LHCN-M2 (cell line): Measurements from ENCODE around the gene ELOVL6. TPM values are rescaled to one million over a fixed set of nuclear protein-coding genes. Genes with fewer than 3 reads are reported as not detected.
"Not testable (repeated sequence)": the region's sequence is repeated elsewhere in the genome, so short reads cannot be mapped to it uniquely, and the experiment has no call there.

Experiments
- DNase-seq: peaks from one replicate; pipeline ENCODE4 v3.0.0-alpha.2; 2012; ENCODE audit warnings: low read depth
- total RNA-seq: library from RNA; depleted of rRNA; stranded (reverse); fragments of >200 nt; gene quantifications from 2 replicates; pipeline ENCODE4 v1.2.3, GENCODE V29; 2014

Gene ELOVL6
- total RNA-seq, 1 experiment from 2014 or later = 10.7 TPM

DNA sequence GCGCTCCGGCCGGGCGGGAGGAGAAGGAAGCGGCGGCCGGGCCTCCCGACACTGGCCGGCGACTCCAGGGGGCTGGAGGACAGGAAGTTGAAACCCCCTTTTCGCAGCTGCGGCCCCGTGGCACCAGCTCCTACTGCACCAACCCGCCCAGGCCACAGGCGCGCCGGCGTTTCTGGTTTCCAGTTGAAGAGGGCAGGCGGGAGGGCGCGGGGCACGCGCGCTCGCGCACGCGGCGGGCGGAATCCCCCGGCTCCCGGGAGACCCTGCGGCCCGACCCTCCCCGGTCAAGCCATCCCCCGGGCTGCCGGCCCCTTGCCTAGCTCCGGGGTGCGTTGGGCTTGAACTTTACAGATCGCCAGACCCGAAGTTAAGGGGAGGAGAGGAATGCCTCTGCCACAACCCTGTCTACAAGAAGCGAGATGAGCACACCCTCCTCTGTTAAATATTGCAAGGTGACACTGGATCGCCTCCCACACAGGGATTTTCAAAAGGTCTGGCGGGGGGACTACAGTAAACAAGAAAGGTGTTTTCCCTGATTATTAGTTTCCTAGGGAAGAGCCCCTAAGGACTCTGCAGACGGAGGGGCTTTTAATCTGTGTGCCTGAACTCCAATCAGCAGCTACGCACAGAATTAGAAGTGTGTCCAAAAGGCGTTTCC, 1.4 kb downstream of the ELOVL6 start:
- DNase-seq = peak; percentile 50

DNA sequence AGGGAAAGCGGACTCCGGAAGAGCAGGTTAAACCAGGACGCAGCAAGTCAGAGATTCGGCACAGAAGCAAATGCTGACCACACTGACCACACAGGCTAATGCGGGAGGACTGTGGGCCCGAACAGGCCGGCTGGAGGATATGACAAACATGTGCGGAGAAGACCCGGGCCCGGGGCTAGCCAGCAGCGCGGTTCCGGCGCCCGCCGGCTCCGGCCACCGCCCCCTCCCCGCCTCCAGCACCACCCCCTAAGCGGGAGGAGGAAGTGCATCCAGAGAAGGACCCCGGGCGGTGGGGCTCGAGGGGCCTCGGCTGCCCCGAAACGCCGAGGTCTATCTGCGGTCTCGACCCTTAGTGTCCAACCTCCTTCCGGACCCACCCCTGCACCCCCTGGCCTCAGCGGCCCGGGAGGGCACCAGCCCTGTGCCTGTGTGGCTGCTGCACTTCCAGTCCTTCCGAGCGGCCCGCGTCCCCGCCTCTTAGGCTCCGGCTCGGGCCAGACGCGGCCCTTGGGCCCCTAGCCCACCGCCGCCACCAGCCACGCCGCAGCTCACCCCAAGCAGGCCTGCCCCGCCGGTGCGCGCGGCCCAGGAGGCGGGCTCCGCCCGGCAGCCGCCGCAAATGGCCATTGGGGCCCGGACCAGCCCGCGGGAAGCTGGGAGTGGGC, 2.1 kb downstream of the ELOVL6 start:
- peak; percentile 24 for DNase-seq

DNA sequence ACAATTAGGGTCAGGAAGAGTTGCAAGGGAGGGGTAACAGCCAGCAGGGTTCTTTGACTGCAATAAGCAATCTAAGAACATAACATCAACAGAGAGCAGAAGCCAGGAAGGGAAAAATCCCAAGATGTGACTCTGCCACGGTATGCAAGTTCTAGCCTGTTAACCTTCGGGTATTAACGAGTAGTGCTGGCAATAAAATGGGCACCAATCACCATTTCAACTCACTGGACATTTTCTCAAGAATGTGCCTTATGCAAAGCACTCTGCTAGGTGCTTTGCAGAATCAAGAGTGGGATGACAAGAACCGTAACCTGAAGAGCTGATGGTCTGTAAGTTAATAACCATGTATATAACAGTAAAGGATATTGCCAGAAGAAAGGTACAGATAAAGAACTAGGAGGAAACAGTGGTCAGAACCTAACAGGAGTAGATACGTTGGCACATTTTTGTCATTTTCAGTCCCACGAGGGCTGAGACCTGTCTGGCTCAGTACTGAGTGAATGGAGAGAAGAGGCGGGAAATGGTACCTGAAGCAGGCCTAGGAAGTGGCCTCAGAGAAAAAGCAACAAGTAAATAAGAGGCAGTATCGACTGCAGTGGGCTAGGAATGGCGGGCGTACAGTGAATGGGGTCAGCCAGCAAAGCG, 2.7 kb downstream of the ELOVL6 start:
- no peak for DNase-seq

DNA sequence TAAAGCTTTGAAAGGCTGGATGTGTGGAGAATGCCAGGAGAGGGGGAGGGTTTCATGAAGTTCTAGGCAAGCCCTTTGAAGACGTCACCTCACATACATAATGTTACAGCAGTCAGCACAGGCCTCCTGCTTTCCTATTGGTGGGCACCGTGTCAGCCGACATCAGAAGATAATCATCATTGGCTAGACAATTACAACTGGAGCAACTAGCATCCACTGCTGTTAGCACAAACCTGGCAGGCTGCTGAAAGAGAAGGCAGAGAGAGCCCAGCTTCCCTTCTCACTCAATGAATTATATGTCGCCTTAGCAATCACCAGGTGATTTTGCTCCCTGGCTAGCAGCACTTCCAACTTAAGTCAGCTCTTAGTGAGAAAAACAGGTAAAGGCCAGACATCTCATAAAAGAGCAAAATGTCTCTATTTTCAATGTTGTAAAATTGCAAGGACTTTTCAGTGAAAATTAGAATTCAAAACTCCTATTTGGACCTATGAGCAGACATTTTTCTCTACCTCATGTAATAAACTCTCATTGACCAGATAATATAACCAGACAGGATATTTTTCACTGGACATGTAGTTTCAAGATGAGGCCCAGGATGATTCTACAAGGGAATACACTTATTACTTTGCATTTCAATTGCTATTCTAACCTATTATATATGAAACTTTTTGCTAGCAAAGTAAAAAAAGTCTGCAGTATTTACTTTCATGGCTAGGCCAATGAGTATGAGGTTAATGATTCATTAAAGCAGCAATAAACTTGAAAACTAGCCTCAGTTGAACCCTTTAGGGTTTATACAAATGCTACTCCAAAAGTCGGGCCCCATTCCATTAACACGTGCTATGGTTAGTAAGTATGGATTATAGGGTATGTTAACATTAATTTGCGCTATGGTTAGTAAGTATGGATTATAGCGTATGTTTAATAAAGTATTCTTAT, 4.3 kb downstream of the ELOVL6 start:
- peak; percentile 73 for DNase-seq

DNA sequence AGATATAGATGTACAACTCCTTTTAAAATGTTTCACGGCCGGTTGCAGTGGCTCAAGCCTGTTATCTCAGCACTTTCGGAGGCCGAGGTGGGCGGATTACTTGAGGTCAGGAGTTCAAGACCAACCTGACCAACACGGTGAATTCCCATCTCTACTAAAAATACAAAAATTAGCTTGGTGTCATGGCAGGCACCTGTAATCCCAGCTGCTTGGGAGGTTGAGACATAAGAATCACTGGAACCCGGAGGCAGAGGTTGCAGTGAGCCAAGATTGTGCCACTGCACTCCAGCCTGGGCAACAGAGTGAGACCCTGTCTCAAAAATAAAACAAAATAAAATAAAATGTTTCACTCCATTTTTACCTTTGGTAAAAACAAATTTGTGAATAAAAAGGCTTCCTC, 5.1 kb downstream of the ELOVL6 start:
- DNase-seq = not testable (repeated sequence)

DNA sequence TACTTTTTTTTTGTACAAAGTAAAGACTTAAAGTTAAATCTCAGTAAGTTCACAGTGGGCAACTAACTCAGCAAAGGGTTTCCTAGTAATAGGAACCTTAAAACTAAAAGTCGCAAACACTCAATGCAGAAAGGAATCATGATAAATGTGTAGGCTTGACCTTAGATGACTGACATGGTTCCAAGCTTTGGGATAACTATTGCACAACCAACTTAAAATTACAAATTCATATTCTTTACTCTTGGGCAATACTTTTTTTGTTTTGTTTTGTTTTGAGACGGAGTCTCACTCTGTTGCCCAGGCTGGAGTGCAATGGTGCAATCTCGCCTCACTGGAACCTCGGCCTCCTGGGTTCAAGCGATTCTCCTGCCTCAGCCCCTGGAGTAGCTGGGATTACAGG, 8.2 kb downstream of the ELOVL6 start:
- no peak for DNase-seq

DNA sequence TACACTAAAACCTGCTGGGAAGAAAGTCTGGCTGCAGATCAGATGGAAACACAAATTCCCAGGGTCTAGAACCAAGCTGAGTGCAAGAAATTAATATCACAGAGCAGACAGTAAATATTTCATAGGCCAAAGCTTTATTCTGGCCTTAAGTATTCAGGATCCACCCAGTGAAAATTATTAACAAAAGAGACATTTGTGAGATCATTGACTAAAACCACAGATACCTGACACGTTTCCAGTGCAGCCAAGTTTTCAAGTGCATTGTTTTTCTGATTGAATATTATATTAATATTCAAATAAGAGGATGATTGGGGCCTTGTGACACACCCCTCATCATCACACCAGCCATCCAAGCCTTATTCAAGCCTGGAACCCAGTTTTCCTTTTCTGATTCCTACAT, 10.3 kb downstream of the ELOVL6 start:
- DNase-seq = no peak

DNA sequence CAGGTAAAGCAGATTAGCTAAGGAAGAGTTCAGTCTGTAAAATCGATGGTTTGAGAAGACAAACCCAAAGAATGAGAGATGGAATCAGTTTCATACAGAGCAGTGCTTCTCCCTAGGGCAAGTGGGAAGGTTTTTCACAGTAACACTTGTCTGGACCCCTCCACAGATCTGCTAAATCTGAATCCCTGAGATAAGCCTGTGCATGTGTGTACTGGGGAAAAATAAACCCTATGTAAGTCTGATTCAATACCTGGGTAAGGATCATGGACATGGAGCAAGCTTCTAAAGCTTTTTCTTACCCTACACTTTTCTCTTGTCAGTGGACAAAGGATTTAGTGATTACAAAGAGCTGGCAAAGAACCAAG, 13.6 kb downstream of the ELOVL6 start:
- no peak for DNase-seq

DNA sequence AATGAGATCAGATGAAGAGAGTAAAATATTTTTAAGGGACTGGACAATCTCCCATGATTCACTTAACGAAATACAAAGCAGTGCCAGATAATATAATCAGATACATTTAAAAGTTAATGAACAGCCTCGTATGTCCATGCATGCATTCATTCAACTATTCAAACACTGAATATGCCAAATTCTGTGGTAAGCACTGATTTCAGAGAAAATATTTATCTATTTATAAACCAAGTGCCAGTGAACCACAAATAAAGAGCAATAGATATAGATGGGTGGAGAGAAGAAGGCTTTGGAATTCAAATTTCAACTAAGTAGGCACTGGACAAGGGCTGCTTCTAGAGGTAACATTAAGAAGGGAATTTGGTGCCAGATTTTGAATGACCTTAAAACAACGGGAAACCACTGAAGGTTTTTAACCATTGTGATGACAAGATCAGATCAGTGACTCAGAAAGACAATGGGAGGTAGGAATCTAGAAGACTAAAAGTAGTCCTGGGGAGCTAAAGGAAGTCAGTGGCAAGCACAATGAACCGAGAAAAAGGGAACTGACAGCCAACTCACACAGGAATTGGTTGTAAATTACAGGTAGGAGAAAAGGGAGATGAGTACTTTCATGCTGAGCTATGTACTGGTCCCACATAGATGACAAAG, 14.2 kb downstream of the ELOVL6 start:
- peak; percentile 31 for DNase-seq

DNA sequence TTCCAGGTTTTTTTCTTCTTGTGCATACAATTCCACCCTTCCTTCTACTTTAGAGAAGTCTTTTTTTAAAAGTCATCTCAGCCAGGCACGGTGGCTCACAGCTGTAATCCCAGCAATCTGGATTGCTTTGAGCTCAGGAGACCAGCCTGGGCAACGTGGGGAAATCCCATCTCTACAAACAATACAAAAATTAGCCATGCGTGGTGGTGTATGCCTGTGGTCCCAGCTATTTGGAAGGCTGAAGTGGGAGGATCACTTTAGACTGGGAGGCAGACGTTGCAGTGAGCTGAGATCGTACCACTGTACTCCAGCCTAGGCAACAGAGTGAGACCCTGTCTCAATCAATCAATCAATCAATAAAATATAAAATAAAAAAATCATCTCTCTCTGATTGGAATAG, 14.8 kb downstream of the ELOVL6 start:
- DNase-seq = no peak

DNA sequence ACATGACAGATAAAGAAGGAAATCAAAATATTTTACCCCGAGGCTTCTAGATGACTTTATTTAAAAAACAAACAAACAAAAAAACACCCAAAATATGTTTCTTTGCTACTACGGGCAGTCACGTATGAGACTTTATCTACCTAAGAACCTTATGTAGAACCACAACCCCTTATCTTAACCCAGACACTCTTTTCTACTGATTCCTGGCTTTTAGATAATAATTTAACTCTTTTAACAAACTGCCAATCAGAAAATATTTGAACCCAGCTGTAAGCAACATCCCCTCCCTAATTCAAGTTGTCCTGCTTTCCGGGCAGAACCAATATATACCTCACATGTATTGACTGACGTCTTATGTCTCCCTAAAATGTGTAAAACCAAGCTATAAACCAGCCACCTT, 15.4 kb downstream of the ELOVL6 start:
- no peak for DNase-seq

DNA sequence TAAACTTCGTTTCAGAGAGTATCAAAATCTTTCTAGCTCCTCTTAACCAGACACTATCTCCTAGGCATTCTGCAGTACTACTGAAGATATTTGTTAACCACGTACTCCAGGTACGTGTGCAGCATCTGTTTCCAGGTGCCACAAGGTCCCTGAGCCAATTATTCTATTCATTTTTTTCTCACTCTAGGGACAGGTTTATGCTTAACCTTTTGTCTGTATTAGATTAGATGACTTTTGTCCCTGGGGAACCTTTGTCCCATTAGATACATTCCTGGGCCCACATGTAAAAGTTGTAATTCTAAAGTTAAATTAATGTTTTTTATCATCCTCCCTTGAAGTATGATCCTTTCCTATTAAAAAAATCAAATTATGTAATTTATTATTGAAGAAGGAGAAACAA, 16.5 kb downstream of the ELOVL6 start:
- DNase-seq = no peak

DNA sequence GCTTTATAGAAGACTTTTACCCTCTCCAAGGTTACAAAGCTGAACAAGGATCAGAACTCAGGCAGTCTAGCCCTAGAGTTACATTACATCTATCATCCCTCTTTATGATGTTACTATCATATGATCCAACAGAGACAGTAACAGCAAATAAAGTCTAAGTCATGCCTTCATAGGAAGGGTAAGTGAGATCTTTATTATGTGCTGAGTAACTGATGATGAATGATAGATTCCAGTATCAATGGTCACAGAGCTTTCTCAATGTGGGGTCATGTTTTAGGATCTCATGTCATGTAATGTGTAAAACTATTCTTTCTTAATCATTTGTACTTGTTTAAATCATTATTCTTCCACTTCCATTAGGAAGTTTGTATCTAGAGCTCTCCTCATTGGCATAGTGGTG, 22.8 kb downstream of the ELOVL6 start:
- no peak for DNase-seq

DNA sequence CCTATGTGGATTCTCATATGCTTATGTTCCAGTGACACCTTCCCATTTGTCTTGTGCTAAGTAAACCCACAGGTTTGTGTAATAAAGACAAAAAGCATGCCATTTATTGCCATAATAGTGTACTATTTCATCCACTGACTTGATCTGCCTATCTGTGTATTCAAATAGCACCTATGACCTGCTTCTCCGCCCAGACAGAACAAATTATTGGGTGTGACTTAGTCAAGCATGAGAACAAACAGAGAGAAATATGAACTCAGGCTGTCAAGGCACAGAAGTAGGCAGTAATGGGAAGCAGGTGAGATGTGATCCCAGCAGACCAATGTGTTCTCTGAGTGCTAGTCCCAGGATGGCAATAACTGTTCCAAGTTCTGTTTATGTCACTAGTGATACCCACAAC, 25.4 kb downstream of the ELOVL6 start:
- no peak for DNase-seq

DNA sequence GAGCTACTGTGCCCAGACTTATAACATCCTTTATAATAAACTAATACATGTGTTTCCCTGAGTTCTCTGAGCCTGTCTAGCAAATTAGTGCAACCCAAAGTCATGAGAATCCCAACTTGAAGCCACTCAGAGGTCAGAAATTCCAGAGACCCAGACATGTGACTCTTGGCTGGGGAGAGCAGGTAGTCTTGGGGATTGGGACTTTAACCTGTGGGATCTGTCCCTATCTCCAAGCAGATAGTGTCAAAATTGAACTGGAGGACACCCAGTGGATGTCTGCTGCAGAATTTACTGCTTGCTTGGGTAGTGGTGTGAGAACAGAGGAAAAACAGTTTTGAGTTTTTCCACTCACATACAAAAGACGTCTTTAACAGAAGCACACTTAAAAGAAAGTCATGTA, 26.4 kb downstream of the ELOVL6 start:
- no peak for DNase-seq

DNA sequence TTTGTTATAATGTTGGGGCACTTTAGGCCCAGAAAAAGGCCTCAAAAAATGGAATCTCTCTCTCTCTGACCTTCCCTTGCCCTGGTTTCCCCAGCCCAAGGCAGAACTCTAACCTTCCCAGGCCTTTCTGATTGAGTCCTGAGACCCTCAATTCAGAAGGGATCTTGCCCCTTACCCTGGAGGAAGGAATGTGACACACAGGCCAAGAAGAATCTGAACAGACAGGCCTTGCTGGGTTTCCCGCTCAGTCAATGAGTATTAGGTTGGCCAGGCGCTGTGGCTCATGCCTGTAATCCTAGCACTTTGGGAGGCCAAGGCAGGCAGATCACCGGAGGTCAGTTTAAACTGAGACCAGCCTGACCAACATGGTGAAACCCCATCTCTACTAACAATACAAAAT, 27.6 kb downstream of the ELOVL6 start:
- no peak for DNase-seq

DNA sequence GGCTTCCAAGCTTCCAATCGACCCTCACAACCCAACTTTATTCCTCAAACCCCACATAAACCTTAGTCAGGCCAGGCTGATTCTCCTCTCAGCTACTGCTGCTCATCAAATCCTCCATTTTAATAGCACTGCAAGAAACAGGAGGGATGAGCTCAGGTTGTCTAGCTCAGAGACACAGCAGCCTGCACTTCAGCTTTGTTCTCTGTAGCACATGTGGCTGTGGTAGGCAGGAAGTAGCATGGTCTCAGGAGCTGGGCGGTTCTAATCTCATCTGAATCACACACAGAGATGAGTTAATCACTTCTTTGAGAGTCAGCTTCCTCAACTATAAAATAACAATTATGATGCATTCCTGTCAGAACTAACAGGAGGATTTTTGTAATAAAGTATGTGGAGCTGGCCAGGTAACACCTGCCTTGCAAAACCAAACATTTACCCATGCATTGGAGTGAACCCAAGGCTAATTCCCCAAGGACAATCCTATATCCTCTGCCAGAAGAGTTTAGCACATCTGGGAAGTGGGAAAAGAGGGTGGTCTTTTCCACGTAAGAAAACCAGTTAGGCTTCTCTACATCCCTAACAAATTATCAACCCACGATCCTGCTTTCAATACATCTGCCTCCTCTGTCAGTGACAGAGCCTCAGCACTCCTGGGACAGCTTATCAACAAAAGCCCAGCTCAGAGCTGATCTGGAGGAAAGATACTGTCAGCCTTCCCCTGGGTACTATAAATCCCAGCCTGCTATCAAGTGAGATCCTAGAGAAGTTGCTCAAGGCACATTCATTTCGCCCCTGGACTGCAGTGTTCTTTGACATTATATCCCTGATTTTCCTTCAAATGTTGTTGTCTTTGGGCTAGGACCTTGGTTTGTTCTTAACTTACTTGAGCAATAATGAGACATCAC, 32.8 kb downstream of the ELOVL6 start:
- peak; percentile 82 for DNase-seq

DNA sequence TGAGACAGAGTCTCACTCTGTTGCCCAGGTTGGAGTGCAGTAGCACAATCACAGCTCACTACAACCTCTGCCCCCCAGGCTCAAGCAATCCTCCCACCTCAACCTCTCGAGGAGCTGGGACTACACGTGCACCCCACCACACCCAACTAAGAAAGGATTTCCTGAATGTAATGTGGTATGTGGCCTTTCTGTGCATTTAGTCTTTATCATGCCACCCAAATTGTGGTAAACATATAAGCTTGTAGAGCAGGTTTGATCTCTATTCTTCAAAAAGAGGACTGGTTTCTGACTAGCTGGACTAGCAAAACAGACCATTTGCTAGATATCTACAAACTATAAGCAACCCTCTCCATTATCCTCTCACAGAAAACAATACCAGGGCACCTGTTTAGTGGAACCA, 33.6 kb downstream of the ELOVL6 start:
- DNase-seq = peak; percentile 5

DNA sequence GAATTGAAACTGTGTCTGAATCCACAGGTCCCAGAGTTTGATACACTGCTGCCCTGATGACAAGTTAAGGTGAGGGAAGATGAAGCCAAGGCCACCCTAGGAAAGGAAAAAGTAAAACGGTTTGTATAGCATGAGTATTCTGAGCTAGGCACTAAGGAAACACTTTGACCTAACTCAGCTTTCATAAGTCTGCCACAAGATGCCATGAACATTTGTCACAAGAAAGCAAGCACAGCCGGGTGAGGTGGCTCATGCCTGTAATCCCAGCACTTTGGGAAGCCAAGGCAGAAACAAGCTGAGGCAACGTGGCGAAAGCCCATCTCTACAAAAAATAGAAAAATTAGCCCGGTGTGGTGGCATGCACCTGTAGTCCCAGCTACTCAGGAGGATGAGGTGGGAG, 34.2 kb downstream of the ELOVL6 start:
- DNase-seq = peak; percentile 52

DNA sequence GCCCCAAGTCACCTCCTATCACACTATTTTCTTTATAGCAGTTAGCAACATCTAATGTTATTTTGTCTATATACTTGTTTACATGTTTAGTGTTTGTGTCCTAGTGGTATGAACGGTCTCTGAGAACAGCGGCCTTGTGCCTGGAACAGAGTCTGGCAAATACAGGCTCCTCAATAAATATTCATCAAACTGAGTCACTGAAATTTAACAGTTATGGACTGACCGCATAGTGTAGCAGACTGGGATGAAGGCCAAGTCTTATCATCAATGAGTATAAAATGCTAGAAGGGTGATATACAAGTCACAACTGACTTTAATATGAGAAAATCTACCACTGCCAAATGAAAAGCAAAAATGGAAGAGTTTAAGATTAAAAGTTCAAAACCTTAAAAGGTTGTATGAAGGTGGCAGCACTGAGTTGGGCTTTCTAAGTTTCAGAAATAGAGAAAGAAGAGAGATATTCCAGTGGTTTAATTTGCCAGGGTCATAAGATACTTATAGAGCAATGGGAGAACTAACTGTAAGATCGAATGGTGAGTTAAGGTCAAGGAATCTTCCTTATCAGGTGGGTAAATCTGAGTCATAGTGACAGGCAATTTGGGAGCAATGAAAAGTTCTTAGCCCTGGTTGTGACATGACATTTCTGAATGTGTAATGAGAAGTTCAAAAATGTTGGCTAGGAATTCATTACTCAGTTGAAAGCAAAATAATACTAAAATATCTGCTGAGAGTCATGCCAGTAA, 34.9 kb downstream of the ELOVL6 start:
- peak; percentile 56 for DNase-seq
